ENCODE results near the gene MCCD1. TPM values are rescaled to one million over a fixed set of nuclear protein-coding genes. Genes with fewer than 3 reads are reported as not detected.

Gene MCCD1
- total and polyA plus RNA-seq, 2 donors: not detected

- H3K36me3 ChIP-seq (ENCODE audit: control insufficient read depth in 2 of 2, insufficient read depth in 2 of 2, low read length in 1 of 2): peaks cover 53 to 59% of the 10 kb centered on the region in 2 donors
- no peak for DNase-seq (ENCODE audit: low read depth in 6 of 9, low spot score in 9 of 9)
- 70% methylated on average over 12 of the region's 12 CpGs for WGBS
- no peak overlapping the region for H3K4me3 ChIP-seq (ENCODE audit: low read length in 2 of 2)
- no peaks in the 10 kb centered on the region for H3K27me3 ChIP-seq (ENCODE audit: control insufficient read depth in 2 of 2, insufficient read depth in 1 of 2, low read length in 1 of 2)
- H3K9me3 ChIP-seq (ENCODE audit: control insufficient read depth in 2 of 2, insufficient read depth in 1 of 2, low read length in 1 of 2): no peaks in the 10 kb centered on the region
- no peak overlapping the region for H3K27ac ChIP-seq (ENCODE audit: low read depth in 1 of 2, low read length in 1 of 2)
- H3K4me1 ChIP-seq (ENCODE audit: control insufficient read depth in 2 of 2, insufficient read depth in 2 of 2, low read length in 2 of 2): no peaks in the 10 kb centered on the region
Observed at GRCh38 chr6:31529329-31530150, 778 bp downstream of the MCCD1 start.

GRCh38 chr6:31530659-31531058 is 1.9 kb downstream of the MCCD1 start:
- peaks cover 64 to 70% of the 10 kb centered on the region in 2 donors for H3K36me3 ChIP-seq (ENCODE audit: control insufficient read depth in 2 of 2, insufficient read depth in 2 of 2, low read length in 1 of 2)
- WGBS: 74% methylated on average over 6 of the region's 6 CpGs
- H3K9me3 ChIP-seq (ENCODE audit: control insufficient read depth in 2 of 2, insufficient read depth in 1 of 2, low read length in 1 of 2): no peaks in the 10 kb centered on the region
- no peaks in the 10 kb centered on the region for H3K27me3 ChIP-seq (ENCODE audit: control insufficient read depth in 2 of 2, insufficient read depth in 1 of 2, low read length in 1 of 2)
- H3K27ac ChIP-seq (ENCODE audit: low read depth in 1 of 2, low read length in 1 of 2): no peak overlapping the region
- no peak for DNase-seq (ENCODE audit: low read depth in 6 of 9, low spot score in 9 of 9)
- H3K4me1 ChIP-seq (ENCODE audit: control insufficient read depth in 2 of 2, insufficient read depth in 2 of 2, low read length in 2 of 2): no peaks in the 10 kb centered on the region
- H3K4me3 ChIP-seq (ENCODE audit: low read length in 2 of 2): no peak overlapping the region

GRCh38 chr6:31531162-31531561 is 2.4 kb downstream of the MCCD1 start:
- no peaks in the 10 kb centered on the region for H3K4me1 ChIP-seq (ENCODE audit: control insufficient read depth in 2 of 2, insufficient read depth in 2 of 2, low read length in 2 of 2)
- peaks cover 69 to 75% of the 10 kb centered on the region in 2 donors for H3K36me3 ChIP-seq (ENCODE audit: control insufficient read depth in 2 of 2, insufficient read depth in 2 of 2, low read length in 1 of 2)
- no peaks in the 10 kb centered on the region for H3K27me3 ChIP-seq (ENCODE audit: control insufficient read depth in 2 of 2, insufficient read depth in 1 of 2, low read length in 1 of 2)
- 97% methylated on average over 7 of the region's 7 CpGs for WGBS
- no peaks in the 10 kb centered on the region for H3K9me3 ChIP-seq (ENCODE audit: control insufficient read depth in 2 of 2, insufficient read depth in 1 of 2, low read length in 1 of 2)
- no peak for DNase-seq (ENCODE audit: low read depth in 6 of 9, low spot score in 9 of 9)
- no peak overlapping the region for H3K27ac ChIP-seq (ENCODE audit: low read depth in 1 of 2, low read length in 1 of 2)
- no peak overlapping the region for H3K4me3 ChIP-seq (ENCODE audit: low read length in 2 of 2)

GRCh38 chr6:31531771-31532643 is 3.2 kb downstream of the MCCD1 start:
- Histone ChIP-seq H3K27ac (ENCODE audit: low read depth in 1 of 2, low read length in 1 of 2) (no peak overlapping the region), H3K4me3 (ENCODE audit: low read length in 2 of 2) (no peak overlapping the region), H3K4me1 (ENCODE audit: control insufficient read depth in 2 of 2, insufficient read depth in 2 of 2, low read length in 2 of 2) (no peaks in the 10 kb centered on the region), H3K36me3 (ENCODE audit: control insufficient read depth in 2 of 2, insufficient read depth in 2 of 2, low read length in 1 of 2) (peaks cover 76 to 83% of the 10 kb centered on the region in 2 donors), H3K27me3 (ENCODE audit: control insufficient read depth in 2 of 2, insufficient read depth in 1 of 2, low read length in 1 of 2) (no peaks in the 10 kb centered on the region), H3K9me3 (ENCODE audit: control insufficient read depth in 2 of 2, insufficient read depth in 1 of 2, low read length in 1 of 2) (no peaks in the 10 kb centered on the region)
- WGBS: 84% methylated on average over 9 of the region's 9 CpGs
- no peak for DNase-seq (ENCODE audit: low read depth in 6 of 9, low spot score in 9 of 9)

- Histone ChIP-seq H3K27me3 (ENCODE audit: control insufficient read depth in 2 of 2, insufficient read depth in 1 of 2, low read length in 1 of 2) (no peaks in the 10 kb centered on the region), H3K4me1 (ENCODE audit: control insufficient read depth in 2 of 2, insufficient read depth in 2 of 2, low read length in 2 of 2) (no peaks in the 10 kb centered on the region), H3K9me3 (ENCODE audit: control insufficient read depth in 2 of 2, insufficient read depth in 1 of 2, low read length in 1 of 2) (no peaks in the 10 kb centered on the region), H3K27ac (ENCODE audit: low read depth in 1 of 2, low read length in 1 of 2) (no peak overlapping the region), H3K4me3 (ENCODE audit: low read length in 2 of 2) (no peak overlapping the region), H3K36me3 (ENCODE audit: control insufficient read depth in 2 of 2, insufficient read depth in 2 of 2, low read length in 1 of 2) (peaks cover 76 to 92% of the 10 kb centered on the region in 2 donors)
- WGBS: 96% methylated on average over 9 of the region's 9 CpGs
- DNase-seq (ENCODE audit: low read depth in 6 of 9, low spot score in 9 of 9): no peak
Observed at GRCh38 chr6:31532644-31533454, 4.1 kb downstream of the MCCD1 start.

GRCh38 chr6:31533455-31533841 is 4.7 kb downstream of the MCCD1 start:
- H3K36me3 ChIP-seq (ENCODE audit: control insufficient read depth in 2 of 2, insufficient read depth in 2 of 2, low read length in 1 of 2): peaks cover 82 to 96% of the 10 kb centered on the region in 2 donors
- H3K4me3 ChIP-seq (ENCODE audit: low read length in 2 of 2): no peak overlapping the region
- H3K27me3 ChIP-seq (ENCODE audit: control insufficient read depth in 2 of 2, insufficient read depth in 1 of 2, low read length in 1 of 2): no peaks in the 10 kb centered on the region
- 96% methylated on average over 1 of the region's 1 CpG for WGBS
- DNase-seq (ENCODE audit: low read depth in 6 of 9, low spot score in 9 of 9): no peak
- no peak overlapping the region for H3K27ac ChIP-seq (ENCODE audit: low read depth in 1 of 2, low read length in 1 of 2)
- no peaks in the 10 kb centered on the region for H3K9me3 ChIP-seq (ENCODE audit: control insufficient read depth in 2 of 2, insufficient read depth in 1 of 2, low read length in 1 of 2)
- H3K4me1 ChIP-seq (ENCODE audit: control insufficient read depth in 2 of 2, insufficient read depth in 2 of 2, low read length in 2 of 2): peaks cover 0 to 2% of the 10 kb centered on the region in 2 donors

GRCh38 chr6:31534011-31534410 is 5.2 kb downstream of the MCCD1 start:
- peaks cover 5 to 6% of the 10 kb centered on the region in 2 donors for H3K4me1 ChIP-seq (ENCODE audit: control insufficient read depth in 2 of 2, insufficient read depth in 2 of 2, low read length in 2 of 2)
- DNase-seq (ENCODE audit: low read depth in 6 of 9, low spot score in 9 of 9): no peak
- no peaks in the 10 kb centered on the region for H3K27me3 ChIP-seq (ENCODE audit: control insufficient read depth in 2 of 2, insufficient read depth in 1 of 2, low read length in 1 of 2)
- H3K9me3 ChIP-seq (ENCODE audit: control insufficient read depth in 2 of 2, insufficient read depth in 1 of 2, low read length in 1 of 2): no peaks in the 10 kb centered on the region
- no peak overlapping the region for H3K4me3 ChIP-seq (ENCODE audit: low read length in 2 of 2)
- H3K36me3 ChIP-seq (ENCODE audit: control insufficient read depth in 2 of 2, insufficient read depth in 2 of 2, low read length in 1 of 2): peaks cover 87 to 98% of the 10 kb centered on the region in 2 donors
- H3K27ac ChIP-seq (ENCODE audit: low read depth in 1 of 2, low read length in 1 of 2): no peak overlapping the region
- WGBS: 96% methylated on average over 6 of the region's 6 CpGs

GRCh38 chr6:31534521-31535040 is 5.8 kb downstream of the MCCD1 start:
- Histone ChIP-seq H3K9me3 (ENCODE audit: control insufficient read depth in 2 of 2, insufficient read depth in 1 of 2, low read length in 1 of 2) (no peaks in the 10 kb centered on the region), H3K27ac (ENCODE audit: low read depth in 1 of 2, low read length in 1 of 2) (no peak overlapping the region), H3K4me1 (ENCODE audit: control insufficient read depth in 2 of 2, insufficient read depth in 2 of 2, low read length in 2 of 2) (peaks cover 10 to 11% of the 10 kb centered on the region in 2 donors), H3K4me3 (ENCODE audit: low read length in 2 of 2) (no peak overlapping the region), H3K36me3 (ENCODE audit: control insufficient read depth in 2 of 2, insufficient read depth in 2 of 2, low read length in 1 of 2) (peaks cover 89 to 99% of the 10 kb centered on the region in 2 donors), H3K27me3 (ENCODE audit: control insufficient read depth in 2 of 2, insufficient read depth in 1 of 2, low read length in 1 of 2) (no peaks in the 10 kb centered on the region)
- WGBS: 94% methylated on average over 24 of the region's 24 CpGs
- no peak for DNase-seq (ENCODE audit: low read depth in 6 of 9, low spot score in 9 of 9)
